Spleen (tissue), 11 donors: ENCODE data around the gene HOMEZ. TPM values are rescaled to one million over a fixed set of nuclear protein-coding genes. Genes with fewer than 3 reads are reported as not detected.
"Not testable (repeated sequence)": the region's sequence is repeated elsewhere in the genome, so short reads cannot be mapped to it uniquely, and the experiment has no call there.

Source experiments
- DNase-seq: peaks from one replicate; pipeline ENCODE4 v3.0.0-alpha.2; 2020
- H3K27ac ChIP-seq, 8 donors: fragments of 200-600 bp; sonication (generic) in 7 of 8; 1 replicate in 4 of 8; 2 replicates in 4 of 8; pipeline versions ENCODE4 v1.5.0 to v1.8.0; 2016 to 2021; ENCODE audit warnings: inconsistent platforms in 4 of 8, mild to moderate bottlenecking in 4 of 8, moderate library complexity in 1 of 8
- H3K27me3 ChIP-seq, 7 donors: fragments of 200-600 bp; sonication (generic) in 6 of 7; replicated peaks in 1 of 7; 1 replicate in 4 of 7; 2 replicates in 3 of 7; pipeline versions ENCODE4 v1.5.0 to v1.8.0; 2016 to 2021; ENCODE audit warnings: inconsistent platforms in 3 of 7, mild to moderate bottlenecking in 1 of 7
- H3K36me3 ChIP-seq, 6 donors: fragments of 200-600 bp; sonication (generic) in 5 of 6; 1 replicate in 4 of 6; 2 replicates in 2 of 6; pipeline versions ENCODE4 v1.5.0 to v1.8.0; 2016 to 2021; ENCODE audit warnings: inconsistent platforms in 2 of 6
- H3K4me1 ChIP-seq, 6 donors: fragments of 200-600 bp; sonication (generic) in 5 of 6; 1 replicate in 3 of 6; 2 replicates in 3 of 6; pipeline versions ENCODE4 v1.5.0 to v1.8.0; 2016 to 2021; ENCODE audit warnings: inconsistent platforms in 3 of 6
- H3K4me3 ChIP-seq, 8 donors: fragments of 200-600 bp; sonication (generic) in 7 of 8; 1 replicate in 4 of 8; 2 replicates in 4 of 8; pipeline versions ENCODE4 v1.5.0 to v1.8.0; 2016 to 2021; ENCODE audit warnings: inconsistent platforms in 4 of 8, mild to moderate bottlenecking in 4 of 8, moderate library complexity in 2 of 8
- H3K9me3 ChIP-seq, 8 donors: fragments of 200-600 bp; sonication (generic) in 7 of 8; 1 replicate in 4 of 8; 2 replicates in 4 of 8; pipeline versions ENCODE4 v1.5.0 to v1.8.0; 2016 to 2021; ENCODE audit warnings: inconsistent platforms in 4 of 8
- CTCF ChIP-seq, 11 experiments: fragments of 200-600 bp in 7 of 11; fragments of 450-650 bp in 4 of 11; sonication (generic) in 4 of 11; IDR thresholded peaks in 8 of 11; conservative IDR thresholded peaks in 3 of 11; 1 replicate in 7 of 11; 2 replicates in 4 of 11; pipeline versions ENCODE4 v1.4.0 to v1.8.0; 2016 to 2021; ENCODE audit warnings: antibody characterized with exemption in 11 of 11, inconsistent platforms in 4 of 11, mild to moderate bottlenecking in 1 of 11
- POLR2A ChIP-seq, 3 donors: fragments of 450-650 bp; IDR thresholded peaks; one replicate each; pipeline ENCODE4 v1.5.1; 2017; ENCODE audit warnings: antibody characterized with exemption in 3 of 3, mild to moderate bottlenecking in 1 of 3
- POLR2AphosphoS5 ChIP-seq, 3 donors: sonication (generic); formaldehyde crosslinking; IDR thresholded peaks; one replicate each; pipeline ENCODE4 v1.5.1; 2017; ENCODE audit warnings: antibody characterized with exemption in 3 of 3
- WGBS, 5 donors: extraction: QIAGEN DNeasy Blood & Tissue Kit in 3 of 5; methylation state at CpG; one replicate each; pipeline versions ENCODE4 v1.1.5 to v1.1.7; 2013 to 2018; 5-methylcytosine and 5-hydroxymethylcytosine counted together
- intact Hi-C: fragments of 100-400 bp; cut with DNase I; formaldehyde crosslinking; loops from one replicate; pipeline ENCODE4 v1.15.0; 2023; ENCODE audit warnings: low total_unique reads
- polyA plus RNA-seq, 3 donors: library from polyadenylated mRNA; stranded (reverse); fragments of 200-250 nt; gene quantifications; one replicate each; pipeline ENCODE4 v1.2.1, GENCODE V29; 2013
- total RNA-seq, 7 donors: library from RNA; depleted of rRNA in 3 of 7; stranded (reverse); fragments of >200 nt in 3 of 7; fragmentation: NEBNext Ultra II Directional in 4 of 7; extraction: Animal tissue kit (Norgen Biotek cat#: 25700) in 4 of 7; gene quantifications; one replicate each; pipeline versions ENCODE4 v1.1.0 to v1.2.1, GENCODE V29; 2016 to 2021
- donor health status: healthy with polysubstance abuse.
- donor health status: DM: no; HTN: no; CAD: no; lungs with moderate emphysema.
- donor health status: DM: no; HTN: no; CAD: no.
- donor health status: Bipolar disorder and iron deficiency.
- donor health status: healthy.
- donor health status: DM: no; HTN: no; CAD: no.
- donor health status: DM: yes; HTN: yes; CAD: no.

The HOMEZ gene
- total and polyA plus RNA-seq, 10 donors: 3.1 to 13.0 (median 8.5) TPM

GRCh38 chr14:23240661-23241060 lies 45.3 kb downstream of the HOMEZ start:
- H3K27me3 ChIP-seq: peaks cover 0 to 31% (median 0%) of the 10 kb centered on the region in 7 donors
- no peak overlapping the region for H3K27ac ChIP-seq
- intact Hi-C loops: no loop called here
- H3K9me3 ChIP-seq: no peaks in the 10 kb centered on the region
- WGBS, 5 donors: 63 to 78% (median 72%) methylated on average over 1 of the region's 1 CpG
- H3K4me1 ChIP-seq: peaks cover 0 to 12% (median 8%) of the 10 kb centered on the region in 6 donors
- DNase-seq: no peak
- H3K36me3 ChIP-seq: no peaks in the 10 kb centered on the region
- H3K4me3 ChIP-seq: no peak overlapping the region
- TF ChIP-seq CTCF (IDR thresholded peaks at IDR 0.05 in 8 of 11, conservative IDR thresholded peaks at IDR 0.05 in 3 of 11) (no peak), POLR2A (IDR thresholded peaks at IDR 0.05) (no peak), POLR2AphosphoS5 (IDR thresholded peaks at IDR 0.05) (no peak)

- H3K27me3 ChIP-seq: peaks cover 0 to 36% (median 0%) of the 10 kb centered on the region in 7 donors
- 33 to 34% (median 33%) methylated on average over 39 of the region's 39 CpGs for WGBS, 5 donors
- peak within 1 kb of the TSS in 4 of 8 donors; percentile 1 to 52 (median 22) for H3K4me3 ChIP-seq
- H3K36me3 ChIP-seq: no peaks in the 10 kb centered on the region
- no peaks in the 10 kb centered on the region for H3K9me3 ChIP-seq
- H3K4me1 ChIP-seq: peaks cover 0 to 12% (median 8%) of the 10 kb centered on the region in 6 donors
- intact Hi-C loops: no loop called here
- DNase-seq: peak; percentile 94
- peak within 1 kb of the TSS in 1 of 8 donors; percentile 35 for H3K27ac ChIP-seq
- peak; percentile 35 to 70 (median 59) for TF ChIP-seq POLR2AphosphoS5 (IDR thresholded peaks at IDR 0.05)
- TF ChIP-seq CTCF (IDR thresholded peaks at IDR 0.05 in 8 of 11, conservative IDR thresholded peaks at IDR 0.05 in 3 of 11): no peak
Observed at GRCh38 chr14:23237772-23238594, 47.9 kb downstream of the HOMEZ start, which contains the start of gene RNF212B. Gene RNF212B, plus strand, starts transcription at chr14:23237936. Its CDS starts 2,410 bp downstream, at chr14:23240346.

GRCh38 chr14:23232241-23232808 lies 53.6 kb downstream of the HOMEZ start:
- H3K4me3 ChIP-seq, DNase-seq, intact Hi-C loops, H3K36me3 ChIP-seq, H3K27ac ChIP-seq: not testable (repeated sequence)
- Histone ChIP-seq H3K9me3 (peaks cover 0 to 12% (median 0%) of the 10 kb centered on the region in 8 donors), H3K27me3 (peaks cover 0 to 12% (median 0%) of the 10 kb centered on the region in 7 donors), H3K4me1 (peaks cover 0 to 13% (median under 1%) of the 10 kb centered on the region in 6 donors)
- 88 to 100% (median 93%) methylated on average over 2 to 38 of the region's 38 CpGs for WGBS, 5 donors

- Histone ChIP-seq H3K9me3 (peaks cover 0 to 17% (median 4%) of the 10 kb centered on the region in 8 donors), H3K27ac (no peak overlapping the region), H3K4me3 (no peak overlapping the region), H3K4me1 (peaks cover 0 to 11% (median 0%) of the 10 kb centered on the region in 6 donors), H3K36me3 (no peaks in the 10 kb centered on the region), H3K27me3 (no peaks in the 10 kb centered on the region)
- DNase-seq: no peak
- intact Hi-C loops: no loop called here
- WGBS, 5 donors: 30 to 81% (median 62%) methylated on average over 1 of the region's 1 CpG
- no peak for TF ChIP-seq CTCF (IDR thresholded peaks at IDR 0.05 in 8 of 11, conservative IDR thresholded peaks at IDR 0.05 in 3 of 11)
- TF ChIP-seq POLR2A (IDR thresholded peaks at IDR 0.05): no peak
- no peak for TF ChIP-seq POLR2AphosphoS5 (IDR thresholded peaks at IDR 0.05)
Observed at GRCh38 chr14:23228812-23229211, 57.1 kb downstream of the HOMEZ start.
